Measurements from ENCODE around the gene CD163L1.

The CD163L1 gene

GRCh38 chr12:7321624-7322023 is 122.3 kb downstream of the CD163L1 start:
- no peak for DNase-seq

GRCh38 chr12:7319930-7320329 is 124.0 kb downstream of the CD163L1 start:
- no peak for DNase-seq

- no peak for DNase-seq
Measured at GRCh38 chr12:7310070-7310469, 133.9 kb downstream of the CD163L1 start.

Measured in NCI-H774 (cell line).